Panc1 (cell line): ENCODE results near the gene PDE3A.

Source experiments
- CTCF ChIP-seq: fragments of 450-650 bp; IDR thresholded peaks from 2 replicates; pipeline ENCODE4 v1.5.1; 2017; ENCODE audit warnings: mild to moderate bottlenecking
- POLR2AphosphoS5 ChIP-seq: IDR thresholded peaks from 2 replicates; pipeline ENCODE4 v1.6.1; 2012; ENCODE audit warnings: mild to moderate bottlenecking, low read depth, low read length, moderate library complexity
- REST ChIP-seq, 2 experiments: IDR thresholded peaks; 2 replicates each; pipeline ENCODE4 v1.6.1; 2011 to 2012; ENCODE audit warnings: low read depth in 2 of 2, control low read depth in 1 of 2, low read length in 1 of 2, mild to moderate bottlenecking in 1 of 2, moderate library complexity in 1 of 2; ENCODE audit not compliant: insufficient read depth in 1 of 2

GRCh38 chr12:20508962-20509361 lies 140.6 kb downstream of the PDE3A start:
- TF ChIP-seq CTCF (no peak), POLR2AphosphoS5 (no peak), REST (IDR thresholded peaks at IDR 0.05; ENCODE audit: insufficient read depth in 1 of 2, low read depth in 2 of 2, low read length in 1 of 2) (no peak)
